HEK293 (cell line): ENCODE results near the gene SCAMP2.
A peak's percentile ranks its signal among the peaks of the same experiment; 100 is the strongest.

Experiments used
- CTCF ChIA-PET: fragments of 350-600 bp; formaldehyde crosslinking; extraction: SDS; loops from one replicate; lab custom pipeline; 2021; ENCODE audit warnings: antibody characterized with exemption; lab: Yijun Ruan, JAX
- POLR2A ChIA-PET: fragments of 300-600 bp; formaldehyde crosslinking; extraction: SDS; loops from one replicate; lab custom pipeline; 2020; ENCODE audit warnings: antibody characterized with exemption, inconsistent platforms; lab: Yijun Ruan, JAX
- H3K27ac ChIP-seq: fragments of 200-500 bp; sonication (Bioruptor generic); 2 replicates; pipeline ENCODE4 v1.5.1; 2014; ENCODE audit warnings: low read depth, low read length, control low read depth, inconsistent platforms; ENCODE audit errors: extremely low read depth
- H3K36me3 ChIP-seq, 2 experiments: fragments of 200-500 bp in 1 of 2; sonication (Bioruptor generic) in 1 of 2; 1 replicate in 1 of 2; 2 replicates in 1 of 2; pipeline ENCODE4 v1.5.1; 2014 to 2017; ENCODE audit warnings: inconsistent platforms in 2 of 2, low read length in 2 of 2; ENCODE audit not compliant: control insufficient read depth in 2 of 2, insufficient read depth in 1 of 2
- H3K4me1 ChIP-seq: fragments of 200-500 bp; sonication (Bioruptor generic); 2 replicates; pipeline ENCODE4 v1.5.1; 2014; ENCODE audit warnings: mild to moderate bottlenecking, low read length, inconsistent platforms; ENCODE audit not compliant: control insufficient read depth, insufficient read depth
- H3K4me3 ChIP-seq: 2 replicates; pipeline ENCODE4 v1.5.1; 2011; ENCODE audit warnings: low read depth, mild to moderate bottlenecking, control low read depth, low read length, moderate library complexity
- H3K9me3 ChIP-seq: fragments of 200-500 bp; sonication (Bioruptor generic); 2 replicates; pipeline ENCODE4 v1.5.1; 2014; ENCODE audit warnings: low read depth, low read length, inconsistent platforms; ENCODE audit not compliant: control insufficient read depth, insufficient read depth
- BCL11A ChIP-seq: fragments of 450-650 bp; formaldehyde crosslinking; IDR thresholded peaks from 2 replicates; pipeline ENCODE4 v1.5.1; 2016; ENCODE audit warnings: low read depth, missing biosample characterization, missing genetic modification characterization
- CTCF ChIP-seq: fragments of 450-650 bp; formaldehyde crosslinking; IDR thresholded peaks from 2 replicates; pipeline ENCODE4 v1.5.1; 2016; ENCODE audit warnings: missing biosample characterization, missing genetic modification characterization
- GLI4 ChIP-seq: fragments of 450-650 bp; formaldehyde crosslinking; IDR thresholded peaks from 2 replicates; pipeline ENCODE4 v1.5.1; 2016; ENCODE audit warnings: missing biosample characterization, missing genetic modification characterization
- KLF1 ChIP-seq: fragments of 450-650 bp; formaldehyde crosslinking; IDR thresholded peaks from 2 replicates; pipeline ENCODE4 v1.5.1; 2016; ENCODE audit warnings: missing biosample characterization, missing genetic modification characterization
- SP7 ChIP-seq: fragments of 450-650 bp; formaldehyde crosslinking; IDR thresholded peaks from 2 replicates; pipeline ENCODE4 v1.5.1; 2016; ENCODE audit warnings: missing biosample characterization, missing genetic modification characterization
- ZBTB1 ChIP-seq: fragments of 450-650 bp; formaldehyde crosslinking; IDR thresholded peaks from 2 replicates; pipeline ENCODE4 v1.5.1; 2016; ENCODE audit warnings: missing biosample characterization, missing genetic modification characterization
- ZBTB17 ChIP-seq: fragments of 450-650 bp; formaldehyde crosslinking; IDR thresholded peaks from 2 replicates; pipeline ENCODE4 v1.5.1; 2016; ENCODE audit warnings: missing biosample characterization, missing genetic modification characterization
- ZBTB7A ChIP-seq: fragments of 450-650 bp; formaldehyde crosslinking; IDR thresholded peaks from 2 replicates; pipeline ENCODE4 v1.5.1; 2016; ENCODE audit warnings: low read depth, missing biosample characterization, missing genetic modification characterization
- ZFP3 ChIP-seq: fragments of 450-650 bp; formaldehyde crosslinking; IDR thresholded peaks from 2 replicates; pipeline ENCODE4 v1.5.1; 2016; ENCODE audit warnings: low read depth, missing biosample characterization, missing genetic modification characterization
- ZNF24 ChIP-seq: fragments of 450-650 bp; formaldehyde crosslinking; IDR thresholded peaks from 2 replicates; pipeline ENCODE4 v1.5.1; 2016; ENCODE audit warnings: missing biosample characterization, missing genetic modification characterization
- ZNF426 ChIP-seq: fragments of 450-650 bp; formaldehyde crosslinking; IDR thresholded peaks from 2 replicates; pipeline ENCODE4 v1.5.1; 2017; ENCODE audit warnings: missing biosample characterization, missing genetic modification characterization, mild to moderate bottlenecking, inconsistent platforms, moderate library complexity
- ZNF549 ChIP-seq: fragments of 450-650 bp; IDR thresholded peaks from 2 replicates; pipeline ENCODE4 v1.5.1; 2018; ENCODE audit warnings: missing biosample characterization, missing genetic modification characterization, mild to moderate bottlenecking, inconsistent platforms, moderate library complexity
- ZNF600 ChIP-seq: fragments of 450-650 bp; formaldehyde crosslinking; IDR thresholded peaks from 2 replicates; pipeline ENCODE4 v1.5.1; 2016; ENCODE audit warnings: missing biosample characterization, missing genetic modification characterization
- ZNF830 ChIP-seq: fragments of 450-650 bp; IDR thresholded peaks from 2 replicates; pipeline ENCODE4 v1.5.0; 2018; ENCODE audit warnings: missing biosample characterization, missing genetic modification characterization, low read depth, mild to moderate bottlenecking, moderate library complexity
- TF ChIP-seq, protein P1 (sequence below): fragments of 450-650 bp; formaldehyde crosslinking; IDR thresholded peaks from 2 replicates; pipeline ENCODE4 v1.5.1; 2016; ENCODE audit warnings: missing biosample characterization, missing genetic modification characterization, borderline replicate concordance
- TF ChIP-seq, protein P2 (sequence below): fragments of 450-650 bp; formaldehyde crosslinking; IDR thresholded peaks from 2 replicates; pipeline ENCODE4 v1.5.1; 2016; ENCODE audit warnings: missing biosample characterization, missing genetic modification characterization
- TF ChIP-seq, protein P3 (sequence below): fragments of 450-650 bp; IDR thresholded peaks from 2 replicates; pipeline ENCODE4 v1.5.1; 2018; ENCODE audit warnings: missing biosample characterization, mild to moderate bottlenecking, missing genetic modification characterization
- TF ChIP-seq, protein P4 (sequence below): fragments of 450-650 bp; formaldehyde crosslinking; IDR thresholded peaks from 2 replicates; pipeline ENCODE4 v1.5.1; 2016; ENCODE audit warnings: missing biosample characterization, missing genetic modification characterization

Gene SCAMP2

GRCh38 chr15:74816624-74817369 is 56.4 kb downstream of the SCAMP2 start (continued):
- 0 out of 2 replicates have a peak, but pooled peaks have one; percentile 10 for TF ChIP-seq BCL11A (tag by site-specific recombination)

- TF ChIP-seq, protein P1, sequence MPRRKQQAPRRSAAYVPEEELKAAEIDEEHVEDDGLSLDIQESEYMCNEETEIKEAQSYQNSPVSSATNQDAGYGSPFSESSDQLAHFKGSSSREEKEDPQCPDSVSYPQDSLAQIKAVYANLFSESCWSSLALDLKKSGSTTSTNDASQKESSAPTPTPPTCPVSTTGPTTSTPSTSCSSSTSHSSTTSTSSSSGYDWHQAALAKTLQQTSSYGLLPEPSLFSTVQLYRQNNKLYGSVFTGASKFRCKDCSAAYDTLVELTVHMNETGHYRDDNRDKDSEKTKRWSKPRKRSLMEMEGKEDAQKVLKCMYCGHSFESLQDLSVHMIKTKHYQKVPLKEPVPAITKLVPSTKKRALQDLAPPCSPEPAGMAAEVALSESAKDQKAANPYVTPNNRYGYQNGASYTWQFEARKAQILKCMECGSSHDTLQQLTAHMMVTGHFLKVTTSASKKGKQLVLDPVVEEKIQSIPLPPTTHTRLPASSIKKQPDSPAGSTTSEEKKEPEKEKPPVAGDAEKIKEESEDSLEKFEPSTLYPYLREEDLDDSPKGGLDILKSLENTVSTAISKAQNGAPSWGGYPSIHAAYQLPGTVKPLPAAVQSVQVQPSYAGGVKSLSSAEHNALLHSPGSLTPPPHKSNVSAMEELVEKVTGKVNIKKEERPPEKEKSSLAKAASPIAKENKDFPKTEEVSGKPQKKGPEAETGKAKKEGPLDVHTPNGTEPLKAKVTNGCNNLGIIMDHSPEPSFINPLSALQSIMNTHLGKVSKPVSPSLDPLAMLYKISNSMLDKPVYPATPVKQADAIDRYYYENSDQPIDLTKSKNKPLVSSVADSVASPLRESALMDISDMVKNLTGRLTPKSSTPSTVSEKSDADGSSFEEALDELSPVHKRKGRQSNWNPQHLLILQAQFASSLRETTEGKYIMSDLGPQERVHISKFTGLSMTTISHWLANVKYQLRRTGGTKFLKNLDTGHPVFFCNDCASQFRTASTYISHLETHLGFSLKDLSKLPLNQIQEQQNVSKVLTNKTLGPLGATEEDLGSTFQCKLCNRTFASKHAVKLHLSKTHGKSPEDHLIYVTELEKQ (tag by site-specific recombination), result no peak
- TF ChIP-seq, protein P2, sequence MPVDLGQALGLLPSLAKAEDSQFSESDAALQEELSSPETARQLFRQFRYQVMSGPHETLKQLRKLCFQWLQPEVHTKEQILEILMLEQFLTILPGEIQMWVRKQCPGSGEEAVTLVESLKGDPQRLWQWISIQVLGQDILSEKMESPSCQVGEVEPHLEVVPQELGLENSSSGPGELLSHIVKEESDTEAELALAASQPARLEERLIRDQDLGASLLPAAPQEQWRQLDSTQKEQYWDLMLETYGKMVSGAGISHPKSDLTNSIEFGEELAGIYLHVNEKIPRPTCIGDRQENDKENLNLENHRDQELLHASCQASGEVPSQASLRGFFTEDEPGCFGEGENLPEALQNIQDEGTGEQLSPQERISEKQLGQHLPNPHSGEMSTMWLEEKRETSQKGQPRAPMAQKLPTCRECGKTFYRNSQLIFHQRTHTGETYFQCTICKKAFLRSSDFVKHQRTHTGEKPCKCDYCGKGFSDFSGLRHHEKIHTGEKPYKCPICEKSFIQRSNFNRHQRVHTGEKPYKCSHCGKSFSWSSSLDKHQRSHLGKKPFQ, result no peak
- TF ChIP-seq, protein P3, sequence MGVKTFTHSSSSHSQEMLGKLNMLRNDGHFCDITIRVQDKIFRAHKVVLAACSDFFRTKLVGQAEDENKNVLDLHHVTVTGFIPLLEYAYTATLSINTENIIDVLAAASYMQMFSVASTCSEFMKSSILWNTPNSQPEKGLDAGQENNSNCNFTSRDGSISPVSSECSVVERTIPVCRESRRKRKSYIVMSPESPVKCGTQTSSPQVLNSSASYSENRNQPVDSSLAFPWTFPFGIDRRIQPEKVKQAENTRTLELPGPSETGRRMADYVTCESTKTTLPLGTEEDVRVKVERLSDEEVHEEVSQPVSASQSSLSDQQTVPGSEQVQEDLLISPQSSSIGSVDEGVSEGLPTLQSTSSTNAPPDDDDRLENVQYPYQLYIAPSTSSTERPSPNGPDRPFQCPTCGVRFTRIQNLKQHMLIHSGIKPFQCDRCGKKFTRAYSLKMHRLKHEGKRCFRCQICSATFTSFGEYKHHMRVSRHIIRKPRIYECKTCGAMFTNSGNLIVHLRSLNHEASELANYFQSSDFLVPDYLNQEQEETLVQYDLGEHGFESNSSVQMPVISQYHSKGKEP, result no peak
- H3K4me1 ChIP-seq, result no peaks in the 10 kb centered on the region
- H3K9me3 ChIP-seq, result no peaks in the 10 kb centered on the region
- H3K4me3 ChIP-seq, result no peak overlapping the region
- H3K27ac ChIP-seq, result no peak overlapping the region
- no peaks in the 10 kb centered on the region for H3K36me3 ChIP-seq
- ChIA-PET CTCF (interaction anchor here (0.7 to 1.9 kb wide), 4 partner anchors 12 to 181 kb away, joined by 3 to 8 read pairs (median 4); no protein-coding TSS in a partner anchor), POLR2A (no interaction called here)
Observed at GRCh38 chr15:74815961-74816360, 57.2 kb downstream of the SCAMP2 start.

DNA sequence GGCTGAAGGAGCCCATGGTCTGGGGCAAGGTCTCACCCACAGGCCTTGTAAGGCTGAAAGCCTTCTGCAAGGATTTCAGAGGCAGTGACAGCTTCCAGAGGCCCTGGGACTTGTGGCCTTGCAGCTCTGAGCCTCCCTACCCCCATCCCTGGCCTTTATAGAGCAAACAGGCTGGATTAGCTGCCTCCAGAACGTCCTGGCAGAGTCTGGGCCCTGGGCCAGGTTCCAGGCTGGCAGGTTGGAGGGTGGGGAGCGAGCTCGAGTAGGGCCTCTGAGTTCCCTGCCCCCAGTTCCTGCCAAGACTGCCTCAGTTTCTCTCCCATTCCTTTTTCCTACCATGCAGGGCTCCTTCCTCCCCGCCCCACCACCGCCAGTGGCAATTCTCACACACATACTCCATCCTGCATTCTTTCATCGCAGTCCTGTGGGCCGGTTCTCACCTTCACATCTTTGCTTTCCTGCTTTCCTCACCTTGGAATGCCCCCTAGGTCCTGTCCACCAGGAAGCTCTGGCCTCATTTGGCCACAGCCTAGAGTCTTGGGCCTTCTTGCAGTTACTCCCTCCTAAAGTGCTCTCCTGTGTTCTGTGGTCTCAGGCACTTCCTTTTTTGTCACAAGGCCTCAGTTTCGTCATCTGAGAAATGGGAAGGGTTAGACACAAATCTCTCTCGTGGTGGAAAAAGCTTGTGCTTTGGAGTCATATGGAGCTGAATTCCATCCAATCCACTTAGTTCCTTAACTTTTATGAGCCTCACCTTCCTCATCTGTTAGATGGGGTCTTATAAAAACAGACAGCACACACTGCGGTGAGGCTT is 57.8 kb downstream of the SCAMP2 start:
- ChIA-PET POLR2A (no interaction called here), CTCF (interaction anchor here (0.7 to 1.9 kb wide), 5 partner anchors 12 to 180 kb away, joined by 3 to 8 read pairs (median 4); no protein-coding TSS in a partner anchor)
- H3K9me3 ChIP-seq, result no peaks in the 10 kb centered on the region
- no peaks in the 10 kb centered on the region for H3K36me3 ChIP-seq
- no peaks in the 10 kb centered on the region for H3K4me1 ChIP-seq
- H3K4me3 ChIP-seq, result no peak overlapping the region
- no peak overlapping the region for H3K27ac ChIP-seq
- peak; percentile 94 for TF ChIP-seq ZBTB17
- TF ChIP-seq CTCF (tag by site-specific recombination), result no peak
- no peak for TF ChIP-seq ZNF549 (tag by site-specific recombination)
- TF ChIP-seq, protein P4, sequence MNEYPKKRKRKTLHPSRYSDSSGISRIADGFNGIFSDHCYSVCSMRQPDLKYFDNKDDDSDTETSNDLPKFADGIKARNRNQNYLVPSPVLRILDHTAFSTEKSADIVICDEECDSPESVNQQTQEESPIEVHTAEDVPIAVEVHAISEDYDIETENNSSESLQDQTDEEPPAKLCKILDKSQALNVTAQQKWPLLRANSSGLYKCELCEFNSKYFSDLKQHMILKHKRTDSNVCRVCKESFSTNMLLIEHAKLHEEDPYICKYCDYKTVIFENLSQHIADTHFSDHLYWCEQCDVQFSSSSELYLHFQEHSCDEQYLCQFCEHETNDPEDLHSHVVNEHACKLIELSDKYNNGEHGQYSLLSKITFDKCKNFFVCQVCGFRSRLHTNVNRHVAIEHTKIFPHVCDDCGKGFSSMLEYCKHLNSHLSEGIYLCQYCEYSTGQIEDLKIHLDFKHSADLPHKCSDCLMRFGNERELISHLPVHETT (tag by site-specific recombination), result no peak
- TF ChIP-seq ZNF830 (tag by site-specific recombination), result no peak
- TF ChIP-seq ZNF600 (tag by site-specific recombination), result peak; percentile 83
- 0 out of 2 replicates have a peak, but pooled peaks have one; percentile 32 for TF ChIP-seq GLI4 (tag by site-specific recombination)
- TF ChIP-seq ZNF426 (tag by site-specific recombination), result no peak
- no peak for TF ChIP-seq SP7 (tag by site-specific recombination)
- no peak for TF ChIP-seq ZBTB7A
- TF ChIP-seq KLF1 (tag by site-specific recombination), result no peak
- TF ChIP-seq ZBTB1, result no peak
- no peak for TF ChIP-seq ZNF24 (tag by site-specific recombination)
- no peak for TF ChIP-seq ZFP3 (tag by site-specific recombination)
